Colonic mucosa (tissue), 4 donors: ENCODE results near the gene NEURL1. TPM values are rescaled to one million over a fixed set of nuclear protein-coding genes. Genes with fewer than 3 reads are reported as not detected.

Experiments used
- DNase-seq: peaks from one replicate; pipeline ENCODE4 v3.0.0-alpha.2; 2020
- H3K27ac ChIP-seq: fragments of 200-600 bp; one replicate; pipeline ENCODE4 v1.8.0; 2021
- H3K27me3 ChIP-seq: fragments of 200-600 bp; one replicate; pipeline ENCODE4 v1.8.0; 2021
- H3K36me3 ChIP-seq: fragments of 200-600 bp; one replicate; pipeline ENCODE4 v1.8.0; 2021
- H3K4me1 ChIP-seq: fragments of 200-600 bp; one replicate; pipeline ENCODE4 v1.8.0; 2021; ENCODE audit warnings: mild to moderate bottlenecking
- H3K4me3 ChIP-seq: fragments of 200-600 bp; one replicate; pipeline ENCODE4 v1.8.0; 2021
- H3K9ac ChIP-seq, 2 donors: one replicate each; pipeline ENCODE4 v1.7.0; 2013; ENCODE audit warnings: control low read depth in 2 of 2, low read depth in 2 of 2, low read length in 2 of 2
- H3K9me3 ChIP-seq: fragments of 200-600 bp; one replicate; pipeline ENCODE4 v1.8.0; 2021
- intact Hi-C: fragments of 100-400 bp; cut with DNase I; formaldehyde crosslinking; loops from one replicate; pipeline ENCODE4 v1.14.1; 2022
- total RNA-seq, 2 donors: library from RNA; stranded (reverse); fragmentation: NEBNext Ultra II Directional in 1 of 2; extraction: Animal tissue kit (Norgen Biotek cat#: 25700) in 1 of 2; gene quantifications; one replicate each; pipeline ENCODE4 v1.2.1, GENCODE V29; 2021
- TF ChIP-seq, protein P1 (sequence below): fragments of 200-600 bp; IDR thresholded peaks from one replicate; pipeline ENCODE4 v1.8.0; 2022; ENCODE audit warnings: antibody characterized with exemption, mild to moderate bottlenecking
- donor health status: healthy.
- donor health status: DM: no; HTN: no; CAD: no.
- donor health status: DM: no; HTN: no; CAD: no.

NEURL1 gene
- total RNA-seq, 2 donors from 2014 or later: 40.2 to 46.1 TPM

DNA sequence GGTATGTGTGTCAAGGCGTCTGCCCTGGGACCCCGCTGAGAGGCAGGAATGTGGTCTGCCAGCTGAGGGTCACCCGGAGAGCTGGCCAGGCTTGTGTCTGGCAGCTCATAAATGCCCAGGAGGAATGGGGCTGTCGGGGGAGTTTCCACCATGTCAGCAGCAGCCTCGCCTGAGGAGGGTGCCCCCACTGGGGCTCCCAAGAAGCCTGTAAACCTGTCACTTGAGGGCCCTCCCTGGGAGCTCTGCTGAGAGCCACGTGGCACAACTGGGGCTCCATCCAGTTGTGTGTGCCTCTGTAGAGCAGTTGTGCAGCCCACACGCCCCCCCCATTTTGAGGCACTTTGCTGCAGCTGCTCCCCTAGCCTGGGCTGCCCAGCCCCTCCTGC lies 70.6 kb downstream of the NEURL1 start:
- Histone ChIP-seq H3K27ac (no peak overlapping the region), H3K9me3 (no peaks in the 10 kb centered on the region), H3K4me3 (no peak overlapping the region), H3K36me3 (no peaks in the 10 kb centered on the region), H3K4me1 (no peaks in the 10 kb centered on the region), H3K27me3 (no peaks in the 10 kb centered on the region), H3K9ac (no peak overlapping the region)
- intact Hi-C loops: no loop called here
- DNase-seq: no peak
- TF ChIP-seq, protein P1, sequence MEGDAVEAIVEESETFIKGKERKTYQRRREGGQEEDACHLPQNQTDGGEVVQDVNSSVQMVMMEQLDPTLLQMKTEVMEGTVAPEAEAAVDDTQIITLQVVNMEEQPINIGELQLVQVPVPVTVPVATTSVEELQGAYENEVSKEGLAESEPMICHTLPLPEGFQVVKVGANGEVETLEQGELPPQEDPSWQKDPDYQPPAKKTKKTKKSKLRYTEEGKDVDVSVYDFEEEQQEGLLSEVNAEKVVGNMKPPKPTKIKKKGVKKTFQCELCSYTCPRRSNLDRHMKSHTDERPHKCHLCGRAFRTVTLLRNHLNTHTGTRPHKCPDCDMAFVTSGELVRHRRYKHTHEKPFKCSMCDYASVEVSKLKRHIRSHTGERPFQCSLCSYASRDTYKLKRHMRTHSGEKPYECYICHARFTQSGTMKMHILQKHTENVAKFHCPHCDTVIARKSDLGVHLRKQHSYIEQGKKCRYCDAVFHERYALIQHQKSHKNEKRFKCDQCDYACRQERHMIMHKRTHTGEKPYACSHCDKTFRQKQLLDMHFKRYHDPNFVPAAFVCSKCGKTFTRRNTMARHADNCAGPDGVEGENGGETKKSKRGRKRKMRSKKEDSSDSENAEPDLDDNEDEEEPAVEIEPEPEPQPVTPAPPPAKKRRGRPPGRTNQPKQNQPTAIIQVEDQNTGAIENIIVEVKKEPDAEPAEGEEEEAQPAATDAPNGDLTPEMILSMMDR: no peak

DNA sequence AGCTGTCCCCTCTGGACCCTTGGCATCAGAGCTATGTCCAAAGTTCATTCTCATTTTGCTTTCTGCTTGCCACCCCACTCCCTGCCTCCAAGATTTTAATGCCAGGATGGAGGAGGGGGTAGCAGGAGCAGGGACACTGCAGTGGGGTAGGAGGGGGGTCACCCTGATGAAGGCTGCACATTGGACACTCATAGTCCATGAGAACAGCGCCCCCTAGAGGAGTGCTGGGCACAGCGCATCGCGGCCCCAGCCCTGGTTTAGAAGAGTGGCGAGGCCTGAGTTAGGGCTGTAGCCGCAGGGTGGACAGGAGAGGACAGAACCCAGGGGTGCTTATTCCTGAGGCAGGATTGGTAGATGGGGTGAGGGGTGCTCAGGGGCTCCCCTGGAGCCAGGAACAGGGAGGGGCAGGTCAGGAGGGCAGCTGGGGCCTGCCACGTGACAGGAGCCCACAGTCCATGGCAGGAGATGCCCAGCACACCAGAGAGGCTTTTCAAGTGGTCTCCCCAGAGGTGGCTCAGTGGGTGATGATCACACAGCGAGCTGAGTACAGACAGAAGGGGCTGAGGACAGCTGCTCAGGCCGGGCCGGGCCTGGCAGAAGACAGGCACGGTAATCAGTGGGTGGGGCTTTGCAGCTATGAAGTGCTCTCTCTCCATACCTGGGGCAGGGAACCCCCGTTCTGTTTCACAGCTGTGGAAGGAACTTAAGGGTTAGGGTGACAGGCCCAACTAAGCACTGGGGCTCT lies 71.4 kb downstream of the NEURL1 start:
- Histone ChIP-seq H3K27ac (no peak overlapping the region), H3K4me1 (no peaks in the 10 kb centered on the region), H3K9me3 (no peaks in the 10 kb centered on the region), H3K9ac (no peak overlapping the region), H3K36me3 (no peaks in the 10 kb centered on the region), H3K27me3 (no peaks in the 10 kb centered on the region), H3K4me3 (no peak overlapping the region)
- DNase-seq: peak; percentile 62
- TF ChIP-seq, protein P1: peak; percentile 63
- intact Hi-C loops: no loop called here

DNA sequence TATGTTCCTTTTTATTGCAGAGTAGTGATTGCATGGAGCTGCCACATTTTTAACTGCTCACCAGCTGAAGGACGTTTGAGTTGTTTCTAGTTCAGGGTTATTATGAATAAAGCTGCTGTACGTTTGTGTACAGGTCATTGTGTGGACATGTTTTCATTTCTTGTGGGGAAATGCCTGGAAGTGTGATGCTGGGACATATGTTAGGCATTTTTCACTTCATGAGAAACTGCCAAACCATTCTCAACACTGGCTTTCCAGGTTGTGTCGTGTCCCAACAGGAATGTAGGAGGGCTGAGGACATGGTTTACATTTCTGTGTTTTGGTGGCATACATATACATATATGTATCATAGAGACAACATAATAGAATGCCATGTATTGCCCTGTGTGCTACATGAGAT lies 73.0 kb downstream of the NEURL1 start:
- TF ChIP-seq, protein P1: no peak
- no peaks in the 10 kb centered on the region for H3K36me3 ChIP-seq
- DNase-seq: no peak
- no peak overlapping the region for H3K4me3 ChIP-seq
- no peaks in the 10 kb centered on the region for H3K4me1 ChIP-seq
- H3K9me3 ChIP-seq: no peaks in the 10 kb centered on the region
- intact Hi-C loops: no loop called here
- no peak overlapping the region for H3K27ac ChIP-seq
- no peak overlapping the region for H3K9ac ChIP-seq
- H3K27me3 ChIP-seq: no peaks in the 10 kb centered on the region

DNA sequence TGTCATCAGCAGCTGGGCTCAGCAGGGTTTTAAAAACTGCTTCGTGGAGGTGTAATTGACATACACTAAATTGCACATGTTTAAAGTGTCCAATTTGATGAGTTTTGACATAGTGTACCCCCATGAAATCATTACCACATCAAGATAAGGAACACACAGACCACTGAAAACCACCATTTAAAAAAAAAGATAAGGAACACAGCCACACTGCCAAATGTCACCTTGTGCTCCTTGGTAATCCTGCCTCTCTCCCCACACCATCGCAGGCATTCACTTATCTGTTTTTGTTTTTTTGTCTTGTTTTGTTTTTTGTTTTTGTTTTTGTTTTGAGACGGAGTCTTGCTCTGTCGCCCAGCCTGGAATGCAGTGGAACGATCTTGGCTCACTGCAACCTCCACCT lies 75.0 kb downstream of the NEURL1 start:
- no peaks in the 10 kb centered on the region for H3K36me3 ChIP-seq
- intact Hi-C loops: no loop called here
- no peaks in the 10 kb centered on the region for H3K4me1 ChIP-seq
- H3K27ac ChIP-seq: no peak overlapping the region
- TF ChIP-seq, protein P1: no peak
- no peak for DNase-seq
- no peaks in the 10 kb centered on the region for H3K9me3 ChIP-seq
- H3K4me3 ChIP-seq: no peak overlapping the region
- H3K9ac ChIP-seq: no peak overlapping the region
- H3K27me3 ChIP-seq: no peaks in the 10 kb centered on the region

DNA sequence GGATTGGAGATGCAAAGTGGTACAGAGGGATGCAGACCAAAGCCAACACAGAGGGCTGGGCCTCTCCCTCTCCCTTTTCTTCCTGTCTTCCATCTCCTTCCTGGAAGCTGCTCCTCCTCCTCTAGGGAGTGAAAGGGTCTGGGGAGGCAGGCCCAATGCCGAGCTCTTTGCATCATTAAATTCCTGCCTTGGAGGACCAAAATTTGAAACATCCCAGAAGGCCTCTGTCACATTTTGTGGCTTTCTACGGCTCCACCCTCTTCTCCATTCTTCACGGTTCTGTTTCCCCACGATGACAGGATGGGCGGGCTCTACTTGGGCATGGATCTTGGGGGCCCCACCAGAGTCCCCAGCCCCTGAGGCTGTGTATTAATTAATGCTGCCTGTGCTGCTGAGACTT lies 76.4 kb downstream of the NEURL1 start:
- Histone ChIP-seq H3K4me1 (no peaks in the 10 kb centered on the region), H3K36me3 (no peaks in the 10 kb centered on the region), H3K9ac (no peak overlapping the region), H3K9me3 (no peaks in the 10 kb centered on the region), H3K4me3 (no peak overlapping the region), H3K27ac (no peak overlapping the region), H3K27me3 (no peaks in the 10 kb centered on the region)
- intact Hi-C loops: no loop called here
- no peak for DNase-seq
- TF ChIP-seq, protein P1: no peak
